Keratinocyte (primary cell): ENCODE data around the gene MINDY1. TPM values are rescaled to one million over a fixed set of nuclear protein-coding genes. Genes with fewer than 3 reads are reported as not detected.

ENCODE experiments used
- DNase-seq: peaks from one replicate; pipeline ENCODE4 v3.0.0-alpha.2; 2011; ENCODE audit warnings: low read depth, missing footprints, low spot score
- FAIRE-seq: peaks from 2 replicates; lab custom pipeline; 2011; peaks lifted over from hg19 to GRCh38; lab: Jason Lieb, UNC
- H2AFZ ChIP-seq: 2 replicates; pipeline ENCODE4 v1.6.0; 2012; ENCODE audit warnings: low read length, control low read depth, inconsistent platforms; ENCODE audit not compliant: control insufficient read depth
- H3K27ac ChIP-seq: 2 replicates; pipeline ENCODE4 v1.5.1; 2011; ENCODE audit warnings: low read length; ENCODE audit not compliant: control insufficient read depth, insufficient read depth
- H3K27me3 ChIP-seq: 3 replicates; pipeline ENCODE4 v1.6.0; 2011; ENCODE audit warnings: low read length; ENCODE audit not compliant: control insufficient read depth, insufficient read depth; ENCODE audit errors: extremely low read depth
- H3K36me3 ChIP-seq, 2 experiments: 2 replicates in 1 of 2; 3 replicates in 1 of 2; pipeline ENCODE4 v1.5.1; 2011; ENCODE audit warnings: low read length in 2 of 2, mild to moderate bottlenecking in 1 of 2; ENCODE audit not compliant: control insufficient read depth in 2 of 2, insufficient read depth in 2 of 2; ENCODE audit errors: extremely low read depth in 1 of 2
- H3K4me1 ChIP-seq: 3 replicates; pipeline ENCODE4 v1.5.1; 2011; ENCODE audit warnings: low read length; ENCODE audit not compliant: control insufficient read depth, insufficient read depth; ENCODE audit errors: extremely low read depth
- H3K4me2 ChIP-seq: 3 replicates; pipeline ENCODE4 v1.6.0; 2011; ENCODE audit warnings: low read depth, low read length; ENCODE audit not compliant: control insufficient read depth, insufficient read depth; ENCODE audit errors: extremely low read depth
- H3K4me3 ChIP-seq, 3 experiments: fragments of 200-600 bp in 1 of 3; sonication (generic) in 1 of 3; 2 replicates in 2 of 3; 3 replicates in 1 of 3; pipeline ENCODE4 v1.5.1; 2011 to 2016; ENCODE audit warnings: low read length in 3 of 3, mild to moderate bottlenecking in 3 of 3, control low read depth in 2 of 3, inconsistent platforms in 1 of 3, low read depth in 1 of 3, mixed read lengths in 1 of 3, mixed run types in 1 of 3, moderate library complexity in 1 of 3; ENCODE audit not compliant: control insufficient read depth in 2 of 3, insufficient read depth in 2 of 3; ENCODE audit errors: extremely low read depth in 1 of 3
- H3K79me2 ChIP-seq: 2 replicates; pipeline ENCODE4 v1.6.0; 2012; ENCODE audit warnings: low read length; ENCODE audit not compliant: control insufficient read depth, insufficient read depth
- H3K9ac ChIP-seq: 3 replicates; pipeline ENCODE4 v1.6.0; 2011; ENCODE audit warnings: low read length; ENCODE audit not compliant: control insufficient read depth, insufficient read depth; ENCODE audit errors: extremely low read depth
- H3K9me1 ChIP-seq: 3 replicates; pipeline ENCODE4 v1.6.0; 2011; ENCODE audit warnings: low read length; ENCODE audit not compliant: control insufficient read depth, insufficient read depth; ENCODE audit errors: extremely low read depth
- H3K9me3 ChIP-seq: 2 replicates; pipeline ENCODE4 v1.5.1; 2012; ENCODE audit warnings: low read depth, low read length; ENCODE audit not compliant: control insufficient read depth
- H4K20me1 ChIP-seq: 3 replicates; pipeline ENCODE4 v1.6.0; 2011; ENCODE audit warnings: low read length; ENCODE audit not compliant: control insufficient read depth, insufficient read depth; ENCODE audit errors: extremely low read depth
- CTCF ChIP-seq, 3 experiments: IDR thresholded peaks in 1 of 3; conservative IDR thresholded peaks in 1 of 3; optimal IDR thresholded peaks in 1 of 3; 2 replicates in 2 of 3; 3 replicates in 1 of 3; pipeline versions ENCODE3 to v1.5.1; 2011; ENCODE audit warnings: low read length in 3 of 3, mild to moderate bottlenecking in 3 of 3, moderate library complexity in 2 of 3, control low read depth in 1 of 3, inconsistent platforms in 1 of 3; ENCODE audit not compliant: insufficient read depth in 2 of 3; ENCODE audit errors: extremely low read depth in 1 of 3
- EZH2 ChIP-seq: IDR thresholded peaks from one replicate; pipeline ENCODE4 v1.6.1; 2012; ENCODE audit warnings: inconsistent platforms, mild to moderate bottlenecking, low read length, moderate library complexity
- dilution Hi-C: fragments of 300-500 bp; cut with MboI; formaldehyde crosslinking; loops from one replicate; pipeline ENCODE4 v1.7.0; 2020; ENCODE audit warnings: low sequenced_read_pairs; ENCODE audit not compliant: extremely low pct_ligation_motif_present
- polyA plus RNA-seq, 5 experiments: library from polyadenylated mRNA; depleted of rRNA in 3 of 5; stranded (reverse) in 3 of 5; stranded (forward) in 1 of 5; unstranded in 1 of 5; fragments of >200 nt; gene quantifications; 1 replicate in 1 of 5; 2 replicates in 3 of 5; 3 replicates in 1 of 5; pipeline versions ENCODE4 v1.2.1 to v1.2.3, GENCODE V29; 2011 to 2012; ENCODE audit warnings: missing spikeins in 2 of 5, low read depth in 1 of 5, low replicate concordance in 1 of 5

The MINDY1 gene
- polyA plus RNA-seq, 1 donor (not counting 4 experiments of a cell fraction or from before 2014, with no cell fraction given) = 11.2 TPM

GRCh38 chr1:150973836-150974579, 32.7 kb downstream of the MINDY1 start:
- Histone ChIP-seq H4K20me1 (no peaks in the 10 kb centered on the region), H3K27ac (peak overlapping the region; percentile 73), H3K4me2 (peak overlapping the region; percentile 97), H3K36me3 (peaks cover under 1 to 10% of the 10 kb centered on the region in 2 experiments), H3K9me1 (no peaks in the 10 kb centered on the region), H3K9me3 (no peaks in the 10 kb centered on the region), H3K9ac (peak overlapping the region; percentile 90), H3K27me3 (no peaks in the 10 kb centered on the region), H2AFZ (peak overlapping the region; percentile 73), H3K4me3 (peak overlapping the region; percentile 88 to 95 (median 93)), H3K79me2 (peaks cover 49% of the 10 kb centered on the region), H3K4me1 (peaks cover 34% of the 10 kb centered on the region)
- no peak for TF ChIP-seq CTCF (optimal IDR thresholded peaks at IDR 0.05 in 1 of 3, IDR thresholded peaks at IDR 0.05 in 1 of 3, conservative IDR thresholded peaks at IDR 0.05 in 1 of 3; ENCODE audit: extremely low read depth in 1 of 3, insufficient read depth in 2 of 3, low read length in 3 of 3)
- TF ChIP-seq EZH2 = no peak
- DNase-seq = no peak
- FAIRE-seq = no peak
- dilution Hi-C loops = no loop called here

GRCh38 chr1:150973258-150973835, 33.4 kb downstream of the MINDY1 start:
- H2AFZ ChIP-seq = no peak overlapping the region

More at GRCh38 chr1:150973258-150973835, 33.4 kb downstream of the MINDY1 start:
- no peak for FAIRE-seq
- DNase-seq = no peak
- H3K79me2 ChIP-seq = peaks cover 56% of the 10 kb centered on the region
- no peaks in the 10 kb centered on the region for H3K9me1 ChIP-seq
- H3K4me3 ChIP-seq = peak overlapping the region; percentile 88 to 95 (median 93)
- TF ChIP-seq CTCF (optimal IDR thresholded peaks at IDR 0.05 in 1 of 3, IDR thresholded peaks at IDR 0.05 in 1 of 3, conservative IDR thresholded peaks at IDR 0.05 in 1 of 3; ENCODE audit: extremely low read depth in 1 of 3, insufficient read depth in 2 of 3, low read length in 3 of 3) = no peak
- TF ChIP-seq EZH2 = no peak
- peaks cover 2% of the 10 kb centered on the region for H4K20me1 ChIP-seq
- dilution Hi-C loops = no loop called here
- peaks cover 34% of the 10 kb centered on the region for H3K4me1 ChIP-seq
- H3K36me3 ChIP-seq = peaks cover 6 to 16% of the 10 kb centered on the region in 2 experiments
- no peaks in the 10 kb centered on the region for H3K27me3 ChIP-seq
- peak overlapping the region; percentile 73 for H3K27ac ChIP-seq
- peak overlapping the region; percentile 97 for H3K4me2 ChIP-seq
- no peaks in the 10 kb centered on the region for H3K9me3 ChIP-seq
- H3K9ac ChIP-seq = peak overlapping the region; percentile 90
